ENCODE data around the gene WASL.

DNA sequence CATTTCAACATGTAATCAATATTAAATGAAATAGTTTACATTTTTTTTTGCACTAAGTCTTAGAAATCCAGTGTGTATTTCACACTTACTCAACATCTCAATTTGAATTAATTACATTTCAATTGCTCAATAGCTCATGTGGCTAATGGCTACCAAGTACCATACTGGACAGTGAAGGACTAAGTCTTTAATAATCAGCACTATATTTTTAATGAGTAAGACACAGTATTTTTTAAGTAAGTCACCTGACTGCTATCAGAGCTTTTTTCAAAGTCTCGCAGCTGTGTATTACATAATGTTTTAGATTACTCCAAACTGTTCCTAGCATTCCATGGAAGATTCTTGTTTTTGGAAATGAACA is 19.6 kb downstream of the WASL start:
- TF ChIP-seq NFRKB (IDR thresholded peaks at IDR 0.05) (no peak), FOXM1 (IDR thresholded peaks at IDR 0.05; ENCODE audit: borderline replicate concordance) (no peak), L3MBTL2 (conservative IDR thresholded peaks at IDR 0.05) (no peak)

Data from HEK293T (cell line).